Measurements from ENCODE around the gene SLC25A48.
A peak's percentile ranks its signal among the peaks of the same experiment; 100 is the strongest.

The SLC25A48 gene

DNA sequence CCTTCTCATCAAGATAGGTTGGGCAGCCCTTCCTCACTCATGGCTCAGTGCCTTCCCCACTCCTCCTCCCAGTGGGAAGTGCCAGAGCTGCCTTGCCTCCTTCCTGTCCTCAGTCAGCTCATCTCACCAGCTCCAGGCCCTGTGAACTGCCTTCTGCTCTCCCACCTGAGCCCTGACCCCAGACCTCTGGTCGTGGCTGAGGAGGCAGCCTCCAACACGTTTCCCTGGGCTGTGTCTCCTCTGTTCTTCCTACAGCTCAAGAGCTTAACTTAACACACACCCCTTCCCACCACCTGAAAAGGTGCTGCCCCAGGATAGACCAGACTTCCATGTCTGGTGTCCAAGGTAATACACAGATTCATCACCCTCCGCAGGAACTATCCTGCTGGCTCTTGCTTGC, 40.0 kb downstream of the SLC25A48 start:
- no peak overlapping the region for H3K4me3 ChIP-seq (ENCODE audit: low read length)
- no peak for TF ChIP-seq CTCF (conservative IDR thresholded peaks at IDR 0.05; ENCODE audit: low read length)
- DNase-seq (ENCODE audit: low read depth), result no peak

- H3K4me3 ChIP-seq (ENCODE audit: low read length), result no peak overlapping the region
- no peak for TF ChIP-seq CTCF (conservative IDR thresholded peaks at IDR 0.05; ENCODE audit: low read length)
- no peak for DNase-seq (ENCODE audit: low read depth)
Measured at GRCh38 chr5:135875567-135875966, 41.1 kb downstream of the SLC25A48 start.

DNA sequence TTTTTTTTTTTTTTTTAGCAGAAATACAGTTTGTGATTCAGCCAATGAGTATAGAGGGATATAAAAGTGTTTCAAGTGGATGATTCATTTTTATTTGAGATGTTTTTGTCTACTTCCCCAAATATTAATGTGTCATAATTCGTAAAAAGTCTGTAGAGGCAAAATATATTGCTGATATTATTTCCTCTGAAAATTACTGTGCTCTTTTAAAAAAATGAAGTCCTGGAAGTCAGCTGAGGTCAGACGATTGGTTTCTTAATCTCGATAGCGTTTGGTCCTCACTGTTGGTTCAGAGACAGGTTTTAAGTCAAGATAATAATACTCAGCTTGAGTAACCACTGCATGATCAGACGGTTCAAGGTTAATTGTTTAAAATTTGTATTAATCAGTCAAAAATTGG, 41.7 kb downstream of the SLC25A48 start:
- no peak overlapping the region for H3K4me3 ChIP-seq (ENCODE audit: low read length)
- DNase-seq (ENCODE audit: low read depth), result no peak
- TF ChIP-seq CTCF (conservative IDR thresholded peaks at IDR 0.05; ENCODE audit: low read length), result no peak

GRCh38 chr5:135877570-135878155, 43.2 kb downstream of the SLC25A48 start:
- H3K4me3 ChIP-seq (ENCODE audit: low read length), result no peak overlapping the region
- no peak for DNase-seq (ENCODE audit: low read depth)
- no peak for TF ChIP-seq CTCF (conservative IDR thresholded peaks at IDR 0.05; ENCODE audit: low read length)

GRCh38 chr5:135878156-135878620, 43.7 kb downstream of the SLC25A48 start:
- H3K4me3 ChIP-seq (ENCODE audit: low read length), result no peak overlapping the region
- peak; percentile 5 for DNase-seq (ENCODE audit: low read depth)
- no peak for TF ChIP-seq CTCF (conservative IDR thresholded peaks at IDR 0.05; ENCODE audit: low read length)

DNA sequence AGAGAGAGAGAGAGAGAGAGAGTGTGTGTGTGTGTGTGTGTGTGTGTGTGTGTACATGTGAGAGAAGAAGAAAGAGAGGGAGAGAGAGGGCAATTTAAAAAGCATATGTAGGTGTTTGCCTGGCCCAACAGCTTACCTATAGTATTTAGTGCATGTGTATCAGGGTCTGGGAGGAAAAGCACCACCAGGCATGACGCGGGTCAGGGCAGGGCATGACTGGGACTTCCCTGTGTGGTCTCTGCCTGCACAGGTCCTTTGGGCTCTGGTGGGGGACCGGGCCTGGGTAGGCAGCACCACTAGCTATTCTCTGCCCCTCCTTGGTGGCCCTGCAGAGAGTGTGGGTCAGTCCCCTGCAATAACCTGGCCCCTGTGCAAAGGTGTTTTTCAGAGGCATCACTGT, 45.1 kb downstream of the SLC25A48 start:
- no peak overlapping the region for H3K4me3 ChIP-seq (ENCODE audit: low read length)
- no peak for DNase-seq (ENCODE audit: low read depth)
- TF ChIP-seq CTCF (conservative IDR thresholded peaks at IDR 0.05; ENCODE audit: low read length), result no peak

DNA sequence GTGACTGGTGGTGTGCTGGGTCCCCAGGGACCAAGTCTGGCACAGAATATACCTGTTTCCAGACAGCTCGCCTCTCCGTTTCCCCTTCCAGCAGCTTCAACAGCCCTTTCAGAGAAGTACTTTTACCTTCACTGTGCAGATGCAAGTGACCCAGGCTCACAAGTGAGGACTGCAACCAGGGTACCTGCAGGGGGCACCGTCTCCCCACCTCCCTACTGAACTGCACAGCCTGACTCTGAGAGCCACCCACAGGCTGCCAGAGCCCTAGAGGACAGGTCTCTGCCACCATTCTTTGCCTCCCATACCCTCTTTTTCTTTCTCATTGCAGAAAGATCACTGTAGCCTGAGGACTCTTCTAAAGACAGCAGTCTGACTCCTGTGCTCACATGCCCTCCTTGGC, 45.8 kb downstream of the SLC25A48 start:
- TF ChIP-seq CTCF (conservative IDR thresholded peaks at IDR 0.05; ENCODE audit: low read length), result peak; percentile 35
- H3K4me3 ChIP-seq (ENCODE audit: low read length), result no peak overlapping the region
- no peak for DNase-seq (ENCODE audit: low read depth)
